GM12878 (cell line): Measurements from ENCODE around the gene ARHGAP30.
"Not testable (repeated sequence)": the region's sequence is repeated elsewhere in the genome, so short reads cannot be mapped to it uniquely, and the experiment has no call there.

Experiments used
- ATF2 ChIP-seq: IDR thresholded peaks from 2 replicates; pipeline ENCODE4 v1.6.1; 2012; ENCODE audit warnings: low read length, inconsistent platforms
- ATF3 ChIP-seq: IDR thresholded peaks from 2 replicates; pipeline ENCODE4 v1.6.1; 2011; ENCODE audit warnings: low read depth, mild to moderate bottlenecking, low read length, moderate library complexity, borderline replicate concordance; ENCODE audit errors: extremely low read depth
- CBFB ChIP-seq: IDR thresholded peaks from 2 replicates; pipeline ENCODE4 v1.6.1; 2016; ENCODE audit warnings: antibody characterized with exemption, low read depth
- CEBPB ChIP-seq, 2 experiments: fragments of 150-350 bp in 1 of 2; IDR thresholded peaks; 2 replicates each; pipeline ENCODE4 v1.6.1; 2012 to 2014; ENCODE audit warnings: low read depth in 2 of 2, low read length in 2 of 2, borderline replicate concordance in 1 of 2, inconsistent platforms in 1 of 2
- CTCF ChIP-seq, 3 experiments: IDR thresholded peaks in 2 of 3; conservative IDR thresholded peaks in 1 of 3; 2 replicates each; pipeline ENCODE4 v1.5.1; 2011; ENCODE audit warnings: low read depth in 3 of 3, low read length in 3 of 3, mild to moderate bottlenecking in 3 of 3, control low read depth in 2 of 3, moderate library complexity in 2 of 3, inconsistent platforms in 1 of 3, mixed read lengths in 1 of 3; ENCODE audit not compliant: control insufficient read depth in 2 of 3, insufficient read depth in 1 of 3; ENCODE audit errors: extremely low read depth in 1 of 3
- EGR1 ChIP-seq, 2 experiments: IDR thresholded peaks; 1 replicate in 1 of 2; 2 replicates in 1 of 2; pipeline ENCODE4 v1.6.1; 2011 to 2012; ENCODE audit warnings: low read depth in 2 of 2, low read length in 2 of 2, borderline replicate concordance in 1 of 2, mild to moderate bottlenecking in 1 of 2, moderate library complexity in 1 of 2
- EZH2 ChIP-seq: IDR thresholded peaks from 2 replicates; pipeline ENCODE4 v1.6.1; 2012; ENCODE audit warnings: low read depth, mild to moderate bottlenecking, control low read depth, inconsistent platforms, low read length, borderline replicate concordance; ENCODE audit not compliant: control insufficient read depth
- PML ChIP-seq: IDR thresholded peaks from 2 replicates; pipeline ENCODE4 v1.6.1; 2012; ENCODE audit warnings: low read length, inconsistent platforms
- REST ChIP-seq: IDR thresholded peaks from 2 replicates; pipeline ENCODE4 v1.6.1; 2012; ENCODE audit warnings: mild to moderate bottlenecking, low read depth, low read length
- SMC3 ChIP-seq: IDR thresholded peaks from 2 replicates; pipeline ENCODE4 v1.6.1; 2011; ENCODE audit warnings: low read length, improper control_type of control experiment, borderline replicate concordance
- SRF ChIP-seq, 2 experiments: IDR thresholded peaks; 2 replicates each; pipeline ENCODE4 v1.6.1; 2011; ENCODE audit warnings: low read depth in 2 of 2, low read length in 2 of 2, mild to moderate bottlenecking in 1 of 2, moderate library complexity in 1 of 2
- USF2 ChIP-seq: IDR thresholded peaks from 2 replicates; pipeline ENCODE4 v1.6.1; 2011; ENCODE audit warnings: low read depth, low read length, improper control_type of control experiment, borderline replicate concordance

GRCh38 chr1:161115961-161116360 lies 46.3 kb upstream of the ARHGAP30 start:
- TF ChIP-seq REST; SMC3; CEBPB (IDR thresholded peaks at IDR 0.05; ENCODE audit: borderline replicate concordance in 1 of 2, low read depth in 2 of 2, low read length in 2 of 2); USF2; ATF2; CTCF (IDR thresholded peaks at IDR 0.05 in 2 of 3, conservative IDR thresholded peaks at IDR 0.05 in 1 of 3; ENCODE audit: control insufficient read depth in 2 of 3, extremely low read depth in 1 of 3, insufficient read depth in 1 of 3, low read depth in 3 of 3, low read length in 3 of 3); ATF3; SRF (IDR thresholded peaks at IDR 0.05; ENCODE audit: low read depth in 2 of 2, low read length in 2 of 2); PML; EZH2; EGR1 (IDR thresholded peaks at IDR 0.05; ENCODE audit: borderline replicate concordance in 1 of 2, low read depth in 2 of 2, low read length in 2 of 2); CBFB: not testable (repeated sequence)
